GM23248 (cell line): ENCODE measurements around the gene NUDT6.

Experiments
- EZH2 ChIP-seq: fragments of 200-600 bp; sonication (generic); IDR thresholded peaks from 2 replicates; pipeline ENCODE4 v1.6.1; 2018; ENCODE audit warnings: antibody characterized with exemption, mild to moderate bottlenecking; ENCODE audit not compliant: insufficient read depth, poor library complexity, severe bottlenecking
- EZH2phosphoT487 ChIP-seq: fragments of 200-600 bp; sonication (generic); IDR thresholded peaks from 2 replicates; pipeline ENCODE4 v1.6.1; 2018; ENCODE audit warnings: antibody characterized with exemption, moderate library complexity, mild to moderate bottlenecking, low read depth; ENCODE audit not compliant: insufficient read depth

- TF ChIP-seq EZH2 = no peak
- TF ChIP-seq EZH2phosphoT487 = no peak
These were observed 26.3 kb upstream of the NUDT6 start for GRCh38 chr4:122948671-122949070.
